Fibroblast of skin of left biceps (primary cell): ENCODE measurements around the gene PCP2.
"Not testable (repeated sequence)": the region's sequence is repeated elsewhere in the genome, so short reads cannot be mapped to it uniquely, and the experiment has no call there.

Source experiments
- DNase-seq, 2 experiments: peaks; one replicate each; pipeline ENCODE4 v3.0.0-alpha.2; 2013; ENCODE audit warnings: low read depth in 2 of 2

PCP2 gene

GRCh38 chr19:7661744-7662538 is 28.4 kb upstream of the PCP2 start:
- DNase-seq = no peak

- DNase-seq = no peak
These were observed 24.7 kb upstream of the PCP2 start for GRCh38 chr19:7658219-7658686.

- no peak for DNase-seq
These were observed 23.7 kb upstream of the PCP2 start for GRCh38 chr19:7657131-7657751.

GRCh38 chr19:7655581-7655980 is 22.1 kb upstream of the PCP2 start:
- no peak for DNase-seq

GRCh38 chr19:7654401-7654800 is 20.9 kb upstream of the PCP2 start:
- DNase-seq = no peak

- DNase-seq = peak in 1 of 2 experiments; percentile 23
These were observed 18.6 kb upstream of the PCP2 start for GRCh38 chr19:7652061-7652641.

- DNase-seq = no peak
These were observed 16.6 kb upstream of the PCP2 start for GRCh38 chr19:7650148-7650547.

GRCh38 chr19:7648265-7649014 is 14.9 kb upstream of the PCP2 start:
- no peak for DNase-seq

GRCh38 chr19:7647156-7647555 is 13.6 kb upstream of the PCP2 start:
- no peak for DNase-seq

GRCh38 chr19:7646426-7646700 is 12.8 kb upstream of the PCP2 start:
- no peak for DNase-seq

GRCh38 chr19:7645656-7646425 is 12.3 kb upstream of the PCP2 start:
- no peak for DNase-seq

GRCh38 chr19:7645163-7645562 is 11.6 kb upstream of the PCP2 start:
- no peak for DNase-seq

GRCh38 chr19:7644550-7644877 is 11.0 kb upstream of the PCP2 start:
- DNase-seq = no peak

- DNase-seq = not testable (repeated sequence)
These were observed 10.4 kb upstream of the PCP2 start for GRCh38 chr19:7643629-7644549.

GRCh38 chr19:7643031-7643415 is 9.5 kb upstream of the PCP2 start:
- DNase-seq = no peak

- no peak for DNase-seq
These were observed 8.9 kb upstream of the PCP2 start for GRCh38 chr19:7642295-7643030.

GRCh38 chr19:7641290-7642276 is 8.1 kb upstream of the PCP2 start:
- DNase-seq = no peak

GRCh38 chr19:7640803-7641202 is 7.3 kb upstream of the PCP2 start:
- no peak for DNase-seq

GRCh38 chr19:7639863-7640348 is 6.4 kb upstream of the PCP2 start:
- no peak for DNase-seq
